H1 (cell line): ENCODE data around the gene GLOD4. TPM values are rescaled to one million over a fixed set of nuclear protein-coding genes. Genes with fewer than 3 reads are reported as not detected.

Experiments
- CREB1 ChIP-seq: IDR thresholded peaks from 2 replicates; pipeline ENCODE4 v1.6.1; 2012; ENCODE audit warnings: inconsistent platforms
- EGR1 ChIP-seq: IDR thresholded peaks from 2 replicates; pipeline ENCODE4 v1.6.1; 2011; ENCODE audit warnings: low read depth, low read length, borderline replicate concordance
- HDAC2 ChIP-seq, 2 experiments: fragments of 300-600 bp in 1 of 2; sonication (generic) in 1 of 2; IDR thresholded peaks; 2 replicates each; pipeline ENCODE4 v1.6.1; 2011 to 2012; ENCODE audit warnings: low read depth in 2 of 2, low read length in 2 of 2, mild to moderate bottlenecking in 2 of 2, moderate library complexity in 2 of 2, borderline replicate concordance in 1 of 2, inconsistent platforms in 1 of 2
- HDAC6 ChIP-seq: IDR thresholded peaks from one replicate; pipeline ENCODE4 v1.7.1; 2012; ENCODE audit warnings: low read depth, mild to moderate bottlenecking, inconsistent platforms, low read length, moderate library complexity
- POLR2A ChIP-seq, 2 experiments: IDR thresholded peaks; 1 replicate in 1 of 2; 2 replicates in 1 of 2; pipeline ENCODE4 v1.6.1; 2011; ENCODE audit warnings: low read depth in 2 of 2, low read length in 2 of 2, mild to moderate bottlenecking in 2 of 2; ENCODE audit errors: control extremely low read depth in 1 of 2
- SIX5 ChIP-seq: IDR thresholded peaks from 2 replicates; pipeline ENCODE4 v1.6.1; 2011; ENCODE audit warnings: mild to moderate bottlenecking, low read depth, low read length
- SRF ChIP-seq: IDR thresholded peaks from 2 replicates; pipeline ENCODE4 v1.6.1; 2011; ENCODE audit warnings: mild to moderate bottlenecking, low read depth, low read length, moderate library complexity
- TEAD4 ChIP-seq: IDR thresholded peaks from 2 replicates; pipeline ENCODE4 v1.6.1; 2012; ENCODE audit warnings: low read depth, low read length, inconsistent platforms, mixed read lengths
- ZNF274 ChIP-seq: IDR thresholded peaks from 2 replicates; pipeline ENCODE4 v1.7.0; 2012; ENCODE audit warnings: low read length, borderline replicate concordance; ENCODE audit errors: extremely low read depth
- polyA plus RNA-seq, 7 experiments: library from polyadenylated mRNA; depleted of rRNA in 3 of 7; stranded (reverse) in 5 of 7; unstranded in 2 of 7; fragments of >200 nt in 5 of 7; fragments of 200-250 nt in 2 of 7; gene quantifications; 1 replicate in 5 of 7; 2 replicates in 1 of 7; 4 replicates in 1 of 7; pipeline versions ENCODE4 v1.2.1 to v1.2.3, GENCODE V29; 2011 to 2013; ENCODE audit warnings: missing spikeins in 2 of 7, mixed read lengths in 2 of 7
- total RNA-seq: library from RNA; stranded (reverse); fragmentation: NEBNext Ultra II Directional; extraction: Animal tissue kit (Norgen Biotek cat#: 25700); gene quantifications from 2 replicates; pipeline ENCODE4 v1.2.1, GENCODE V29; 2021
- TF ChIP-seq, protein P1 (sequence below): IDR thresholded peaks from 2 replicates; pipeline ENCODE4 v1.6.1; 2011; ENCODE audit warnings: low read length, improper control_type of control experiment

The GLOD4 gene
- total and polyA plus RNA-seq, 2 of the 8 experiments (the other 6 are each of a cell fraction or from before 2014, with no cell fraction given): 36.8 to 81.3 TPM

DNA sequence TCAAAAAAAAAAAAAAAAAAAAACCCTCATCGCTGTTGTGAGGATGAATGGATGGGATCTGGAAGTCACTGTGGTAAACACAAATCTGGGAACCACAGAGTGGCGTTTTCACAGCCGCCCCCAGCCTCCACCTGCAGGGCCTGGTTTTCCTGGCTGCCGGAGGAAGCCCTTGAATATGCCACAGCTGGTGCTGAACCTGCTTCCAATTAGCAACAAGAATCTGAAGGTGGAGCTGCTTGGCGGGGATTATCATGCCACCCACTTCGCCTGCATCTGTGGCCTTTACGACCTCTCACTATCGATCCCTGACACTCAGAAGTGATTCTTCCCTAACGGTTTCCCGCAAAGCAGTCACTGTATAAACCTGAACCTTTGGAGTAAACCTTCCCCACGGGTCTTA lies 16.2 kb upstream of the GLOD4 start (continued):
- no peak for TF ChIP-seq ZNF274
- no peak for TF ChIP-seq TEAD4
- no peak for TF ChIP-seq SRF
- TF ChIP-seq SIX5: no peak
- no peak for TF ChIP-seq HDAC2 (IDR thresholded peaks at IDR 0.05; ENCODE audit: borderline replicate concordance in 1 of 2, low read depth in 2 of 2, low read length in 2 of 2)
- no peak for TF ChIP-seq HDAC6
- TF ChIP-seq, protein P1, sequence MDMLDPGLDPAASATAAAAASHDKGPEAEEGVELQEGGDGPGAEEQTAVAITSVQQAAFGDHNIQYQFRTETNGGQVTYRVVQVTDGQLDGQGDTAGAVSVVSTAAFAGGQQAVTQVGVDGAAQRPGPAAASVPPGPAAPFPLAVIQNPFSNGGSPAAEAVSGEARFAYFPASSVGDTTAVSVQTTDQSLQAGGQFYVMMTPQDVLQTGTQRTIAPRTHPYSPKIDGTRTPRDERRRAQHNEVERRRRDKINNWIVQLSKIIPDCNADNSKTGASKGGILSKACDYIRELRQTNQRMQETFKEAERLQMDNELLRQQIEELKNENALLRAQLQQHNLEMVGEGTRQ: no peak
- TF ChIP-seq CREB1: no peak
- TF ChIP-seq EGR1: no peak
- no peak for TF ChIP-seq POLR2A (IDR thresholded peaks at IDR 0.05; ENCODE audit: control extremely low read depth in 1 of 2, low read depth in 2 of 2, low read length in 2 of 2)
